ENCODE measurements around the gene SMAD6. TPM values are rescaled to one million over a fixed set of nuclear protein-coding genes. Genes with fewer than 3 reads are reported as not detected.

The SMAD6 gene
- total RNA-seq, 1 experiment from 2014 or later: 58.6 TPM

GRCh38 chr15:66767240-66767659, 65.2 kb downstream of the SMAD6 start:
- H3K27ac Mint-ChIP-seq (ENCODE audit: unreplicated experiment): peak overlapping the region; percentile 96
- H3K36me3 Mint-ChIP-seq (ENCODE audit: insufficient read depth, unreplicated experiment): peaks cover 45% of the 10 kb centered on the region
- H3K9me3 Mint-ChIP-seq (ENCODE audit: low read depth, unreplicated experiment): no peaks in the 10 kb centered on the region
- H3K4me1 Mint-ChIP-seq (ENCODE audit: low read depth, unreplicated experiment): peaks cover 93% of the 10 kb centered on the region
- intact Hi-C loops (cut with micrococcal nuclease; ENCODE audit: unreplicated experiment): loop anchor here (2.0 kb wide), 2 partner anchors 18 to 60 kb away; no protein-coding TSS in a partner anchor
- BruUV-seq (replicated peaks): no TSS peak
- no peak for TF ChIP-seq CTCF (IDR thresholded peaks at IDR 0.05; ENCODE audit: unreplicated experiment)
- DNase-seq: no peak
- no peak overlapping the region for H3K4me3 Mint-ChIP-seq (ENCODE audit: low read depth, unreplicated experiment)
- CTCF ChIA-PET: interaction anchor here (0.5 to 1.1 kb wide), 6 partner anchors 39 to 554 kb away, joined by 3 to 4 read pairs (median 3); partner anchors contain the start of gene SMAD6
- H3K27me3 Mint-ChIP-seq (ENCODE audit: unreplicated experiment): no peaks in the 10 kb centered on the region

GRCh38 chr15:66768987-66769386, 67.0 kb downstream of the SMAD6 start:
- peaks cover 44% of the 10 kb centered on the region for H3K36me3 Mint-ChIP-seq (ENCODE audit: insufficient read depth, unreplicated experiment)
- BruUV-seq (replicated peaks): no TSS peak
- no peaks in the 10 kb centered on the region for H3K27me3 Mint-ChIP-seq (ENCODE audit: unreplicated experiment)
- peak overlapping the region; percentile 57 for H3K27ac Mint-ChIP-seq (ENCODE audit: unreplicated experiment)
- no peak for DNase-seq
- no peak overlapping the region for H3K4me3 Mint-ChIP-seq (ENCODE audit: low read depth, unreplicated experiment)
- CTCF ChIA-PET: interaction anchor here (1.3 to 1.5 kb wide), 3 partner anchors 11 to 67 kb away, joined by 4 to 8 read pairs (median 4); partner anchors contain the start of gene SMAD6
- no peak for TF ChIP-seq CTCF (IDR thresholded peaks at IDR 0.05; ENCODE audit: unreplicated experiment)
- intact Hi-C loops (cut with micrococcal nuclease; ENCODE audit: unreplicated experiment): no loop called here
- H3K4me1 Mint-ChIP-seq (ENCODE audit: low read depth, unreplicated experiment): peaks cover 93% of the 10 kb centered on the region
- H3K9me3 Mint-ChIP-seq (ENCODE audit: low read depth, unreplicated experiment): no peaks in the 10 kb centered on the region

DNA sequence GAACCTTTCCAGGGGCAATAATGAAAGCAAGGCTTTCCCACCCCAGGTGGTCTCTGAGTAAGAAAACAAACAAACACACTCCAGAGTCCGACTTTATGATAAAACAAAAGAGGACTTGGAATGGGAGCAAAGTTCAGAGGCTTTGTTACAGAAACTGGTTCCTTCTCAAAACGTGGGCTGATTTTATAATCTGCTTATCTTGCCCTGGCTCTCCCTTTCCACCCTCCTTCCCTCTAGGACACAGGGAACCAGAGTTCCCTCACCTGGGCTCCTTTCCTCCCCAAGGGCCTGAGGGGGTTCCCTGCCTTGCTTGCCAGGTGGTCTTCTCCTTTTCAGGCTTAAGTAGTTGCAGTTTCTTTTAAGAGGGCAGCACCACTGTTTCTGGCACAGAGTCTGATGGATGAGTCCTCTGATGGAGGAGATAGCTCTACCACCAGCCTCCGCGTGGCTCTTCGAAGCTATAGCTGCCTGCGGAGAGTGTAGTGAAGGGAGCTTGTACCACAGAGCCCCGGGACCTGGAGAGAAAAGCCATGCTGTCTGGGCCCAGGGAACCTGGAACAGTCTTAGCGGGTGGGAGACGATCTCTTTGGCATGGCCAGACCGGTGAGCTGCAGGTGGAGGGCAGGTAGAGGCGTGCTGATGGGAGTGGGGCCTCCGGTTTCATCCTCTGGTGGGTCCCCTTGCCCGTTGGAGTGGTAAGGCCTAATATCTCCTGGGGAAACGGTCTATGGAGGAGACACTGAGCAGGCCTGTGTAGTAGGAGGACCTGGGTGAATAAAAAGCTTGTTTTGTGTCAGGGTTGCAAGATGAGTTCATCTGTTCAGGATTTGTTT, 68.7 kb downstream of the SMAD6 start:
- Mint-ChIP-seq H3K4me3 (ENCODE audit: low read depth, unreplicated experiment) (peak overlapping the region; percentile 57), H3K36me3 (ENCODE audit: insufficient read depth, unreplicated experiment) (peaks cover 51% of the 10 kb centered on the region), H3K27me3 (ENCODE audit: unreplicated experiment) (no peaks in the 10 kb centered on the region), H3K27ac (ENCODE audit: unreplicated experiment) (peak overlapping the region; percentile 92), H3K4me1 (ENCODE audit: low read depth, unreplicated experiment) (peaks cover 93% of the 10 kb centered on the region), H3K9me3 (ENCODE audit: low read depth, unreplicated experiment) (no peaks in the 10 kb centered on the region)
- TF ChIP-seq CTCF (IDR thresholded peaks at IDR 0.05; ENCODE audit: unreplicated experiment): no peak
- BruUV-seq (replicated peaks): no TSS peak
- CTCF ChIA-PET: interaction anchor here (0.9 to 6.6 kb wide), 2 partner anchors 56 to 65 kb away, joined by 3 to 35 read pairs; no protein-coding TSS in a partner anchor
- intact Hi-C loops (cut with micrococcal nuclease; ENCODE audit: unreplicated experiment): loop anchor here (5.0 kb wide), 3 partner anchors 48 to 168 kb away; no protein-coding TSS in a partner anchor
- no peak for DNase-seq

DNA sequence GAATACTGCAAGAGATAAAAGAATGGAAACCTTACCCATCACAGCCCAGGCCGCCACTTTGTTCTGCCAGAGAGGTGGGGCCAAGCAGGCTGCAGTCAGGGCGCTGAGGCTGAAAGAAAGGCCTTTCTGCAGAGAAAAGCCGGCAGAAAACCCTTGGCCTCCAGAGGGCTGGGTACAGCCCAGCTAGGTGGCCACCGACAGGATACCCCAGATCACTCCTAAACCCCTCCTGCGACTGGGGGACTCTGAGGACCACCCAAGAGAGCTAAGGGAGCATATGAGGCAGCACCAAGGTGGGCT, 69.3 kb downstream of the SMAD6 start:
- no TSS peak for BruUV-seq (replicated peaks)
- peaks cover 49% of the 10 kb centered on the region for H3K36me3 Mint-ChIP-seq (ENCODE audit: insufficient read depth, unreplicated experiment)
- H3K4me1 Mint-ChIP-seq (ENCODE audit: low read depth, unreplicated experiment): peaks cover 91% of the 10 kb centered on the region
- CTCF ChIA-PET: interaction anchor here (0.9 to 6.6 kb wide), 4 partner anchors 8 to 81 kb away, joined by 3 to 35 read pairs (median 13); no protein-coding TSS in a partner anchor
- intact Hi-C loops (cut with micrococcal nuclease; ENCODE audit: unreplicated experiment): loop anchor here (5.0 kb wide), 3 partner anchors 49 to 169 kb away; no protein-coding TSS in a partner anchor
- no peaks in the 10 kb centered on the region for H3K9me3 Mint-ChIP-seq (ENCODE audit: low read depth, unreplicated experiment)
- peak overlapping the region; percentile 57 for H3K4me3 Mint-ChIP-seq (ENCODE audit: low read depth, unreplicated experiment)
- no peaks in the 10 kb centered on the region for H3K27me3 Mint-ChIP-seq (ENCODE audit: unreplicated experiment)
- no peak for TF ChIP-seq CTCF (IDR thresholded peaks at IDR 0.05; ENCODE audit: unreplicated experiment)
- H3K27ac Mint-ChIP-seq (ENCODE audit: unreplicated experiment): peak overlapping the region; percentile 92
- DNase-seq: no peak
